Measurements from ENCODE around the gene CCNE1.

Gene CCNE1

DNA sequence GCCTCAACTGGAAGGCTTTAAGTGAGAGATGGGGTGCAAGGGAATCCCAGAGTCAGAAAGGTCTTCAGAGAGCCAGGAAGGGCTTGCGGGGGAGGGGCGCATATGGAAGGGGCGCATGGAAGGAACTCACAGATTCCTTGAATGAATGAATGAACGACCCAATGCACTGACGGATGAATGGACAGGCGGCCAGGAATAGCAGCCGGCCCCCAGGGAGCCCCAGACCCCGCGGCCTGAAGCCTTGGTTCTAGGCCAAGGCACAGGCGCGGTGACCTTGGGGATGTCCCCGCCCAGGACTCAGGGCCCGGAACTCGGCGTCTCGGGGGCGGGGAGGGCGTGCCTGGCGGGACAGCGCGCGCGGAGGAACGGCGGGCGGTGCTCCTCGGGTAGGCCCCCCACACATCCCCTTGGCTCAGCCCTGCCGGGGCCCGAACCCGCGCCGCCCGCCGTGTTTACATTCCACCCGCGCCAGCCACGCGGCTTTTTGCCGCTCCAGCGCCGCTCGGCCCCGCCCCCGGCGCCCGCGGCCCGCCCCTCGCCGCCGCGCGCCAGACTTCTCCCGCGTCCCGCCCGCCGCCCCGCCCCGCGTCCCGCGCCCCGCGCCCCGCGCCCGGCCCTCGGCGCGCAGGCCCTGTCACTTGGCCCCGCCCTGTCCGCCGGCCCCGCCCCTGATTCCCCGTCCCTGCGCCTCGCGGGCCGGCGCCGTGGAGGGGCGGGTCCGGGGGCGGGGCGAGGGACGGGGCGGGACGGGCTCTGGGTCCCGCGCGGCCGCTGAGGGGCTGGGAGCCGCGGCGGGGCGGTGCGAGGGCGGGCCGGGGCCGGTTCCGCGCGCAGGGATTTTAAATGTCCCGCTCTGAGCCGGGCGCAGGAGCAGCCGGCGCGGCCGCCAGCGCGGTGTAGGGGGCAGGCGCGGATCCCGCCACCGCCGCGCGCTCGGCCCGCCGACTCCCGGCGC lies at the start of gene CCNE1:
TSS of gene CCNE1 (plus strand) at position 867 of the 955 bp plus-strand sequence. CDS start 565 bp downstream, outside the sequence.
- DNase-seq (ENCODE audit: low read depth) = peak; percentile 67

- no peak for DNase-seq (ENCODE audit: low read depth)
Observed at GRCh38 chr19:29763196-29763595, 48.6 kb upstream of the CCNE1 start.

DNA sequence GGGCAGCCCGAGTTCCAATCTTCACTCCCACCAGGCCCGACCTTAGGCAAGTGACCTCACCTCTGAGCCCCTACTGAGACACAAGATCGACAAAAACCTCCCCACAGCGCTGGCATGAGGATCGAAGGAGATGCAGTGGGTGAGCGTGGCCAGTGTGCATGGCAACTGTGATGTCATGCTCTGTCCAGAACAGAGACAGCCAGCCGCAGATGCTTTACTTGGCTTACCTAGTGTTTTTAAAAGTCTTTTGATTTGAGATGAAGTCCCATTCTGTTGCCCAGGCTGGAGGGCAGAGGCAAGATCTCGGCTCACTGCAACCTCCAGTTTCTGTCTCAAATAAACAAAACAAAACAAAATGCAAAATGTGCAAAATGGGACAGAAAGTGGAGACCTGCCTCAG lies 47.4 kb upstream of the CCNE1 start:
- DNase-seq (ENCODE audit: low read depth) = no peak

- no peak for DNase-seq (ENCODE audit: low read depth)
Observed at GRCh38 chr19:29766100-29766499, 45.7 kb upstream of the CCNE1 start.

GRCh38 chr19:29767039-29767735 lies 44.6 kb upstream of the CCNE1 start:
- no peak for DNase-seq (ENCODE audit: low read depth)

DNA sequence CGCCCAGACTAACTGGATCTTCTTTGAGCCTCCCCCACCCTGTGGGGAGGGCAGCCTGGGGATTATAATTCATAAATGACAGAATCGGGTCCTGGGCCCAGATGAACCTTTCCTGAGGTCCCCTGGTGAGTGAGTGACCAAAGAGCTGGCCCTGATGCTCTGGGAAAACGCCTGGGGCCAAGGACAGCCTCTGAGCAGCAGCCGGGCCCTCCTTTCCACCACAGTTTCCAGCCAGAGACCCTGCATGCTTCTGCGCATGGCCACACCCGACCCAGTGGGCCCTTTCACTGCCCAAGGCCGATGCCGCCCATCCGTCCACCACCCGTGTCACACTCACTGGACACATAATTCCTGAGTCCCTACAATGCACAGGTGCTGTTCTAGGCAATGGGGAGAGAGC lies 43.6 kb upstream of the CCNE1 start:
- no peak for DNase-seq (ENCODE audit: low read depth)

GRCh38 chr19:29769997-29770396 lies 41.8 kb upstream of the CCNE1 start:
- no peak for DNase-seq (ENCODE audit: low read depth)

DNA sequence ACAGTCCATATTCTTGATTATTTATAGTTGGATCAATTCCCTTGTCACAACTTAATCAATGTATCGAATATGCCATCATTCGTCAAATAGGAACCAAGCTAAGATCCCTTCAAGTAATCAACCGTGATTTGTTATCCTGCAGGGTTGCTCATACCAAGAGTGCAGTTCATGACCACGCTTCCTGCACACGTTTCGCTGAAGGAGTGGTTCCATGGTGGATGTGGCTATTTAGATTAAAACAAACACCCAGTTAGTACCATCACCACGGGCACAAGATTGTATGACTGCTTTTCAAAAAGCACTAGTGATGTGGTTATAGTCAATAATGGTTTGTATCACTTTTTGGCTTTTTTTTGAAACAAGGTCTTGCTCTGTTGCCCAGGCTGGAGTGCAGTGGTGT lies 41.1 kb upstream of the CCNE1 start:
- DNase-seq (ENCODE audit: low read depth) = no peak

DNA sequence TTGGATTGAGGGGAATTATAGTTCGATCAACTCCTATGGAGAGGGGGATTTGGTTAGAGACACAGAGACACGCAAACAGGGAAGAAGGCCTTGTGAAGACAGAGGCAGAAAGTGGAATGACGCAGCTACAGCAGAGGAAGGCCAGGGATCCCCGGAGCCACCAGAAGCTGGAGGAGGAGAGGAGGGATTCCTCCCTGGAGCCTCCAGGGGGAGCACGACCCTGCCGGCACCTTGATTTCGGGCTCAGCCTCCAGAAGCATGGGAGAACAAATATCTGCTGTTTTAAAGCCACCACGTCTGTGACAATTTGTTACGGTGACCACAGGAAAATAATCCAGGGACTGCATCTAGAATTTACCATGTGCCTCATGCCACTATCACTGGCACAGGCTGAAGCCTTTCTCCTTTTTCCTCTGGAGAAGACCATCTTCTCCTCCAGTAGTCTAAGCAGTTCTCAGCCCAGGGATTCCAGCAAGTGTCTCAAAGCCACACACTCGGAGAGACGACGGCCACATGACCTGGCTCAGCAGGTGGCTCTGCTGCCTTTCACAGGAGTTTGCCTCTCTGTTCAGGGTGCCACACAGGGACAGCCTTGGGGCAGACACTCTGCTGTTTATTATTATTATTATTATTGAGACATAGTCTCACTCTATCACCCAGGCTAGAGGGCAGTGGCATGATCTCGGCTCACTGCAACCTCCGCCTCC lies 39.9 kb upstream of the CCNE1 start:
- DNase-seq (ENCODE audit: low read depth) = peak; percentile 31

DNA sequence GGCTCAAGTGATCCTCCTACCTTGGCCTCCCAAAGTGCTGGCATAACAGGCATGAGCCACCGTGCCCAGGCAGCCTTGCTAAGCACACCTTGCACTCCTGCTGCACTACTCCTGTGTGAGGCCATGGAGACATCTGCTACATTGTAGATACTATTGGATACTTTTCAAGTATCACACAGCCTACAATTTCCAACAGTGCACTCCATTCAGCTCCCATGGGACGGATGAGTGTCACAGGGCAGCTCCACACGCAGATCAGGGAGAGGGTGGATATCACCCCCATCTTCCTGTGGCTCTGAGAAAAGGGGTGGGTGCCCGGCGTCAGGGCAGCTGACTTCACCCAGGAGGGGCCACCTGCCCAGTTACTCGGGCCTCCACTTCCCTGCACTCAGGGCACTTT lies 39.1 kb upstream of the CCNE1 start:
- DNase-seq (ENCODE audit: low read depth) = no peak

- DNase-seq (ENCODE audit: low read depth) = no peak
Observed at GRCh38 chr19:29773141-29773540, 38.6 kb upstream of the CCNE1 start.

GRCh38 chr19:29774126-29774525 lies 37.7 kb upstream of the CCNE1 start:
- DNase-seq (ENCODE audit: low read depth) = no peak

DNA sequence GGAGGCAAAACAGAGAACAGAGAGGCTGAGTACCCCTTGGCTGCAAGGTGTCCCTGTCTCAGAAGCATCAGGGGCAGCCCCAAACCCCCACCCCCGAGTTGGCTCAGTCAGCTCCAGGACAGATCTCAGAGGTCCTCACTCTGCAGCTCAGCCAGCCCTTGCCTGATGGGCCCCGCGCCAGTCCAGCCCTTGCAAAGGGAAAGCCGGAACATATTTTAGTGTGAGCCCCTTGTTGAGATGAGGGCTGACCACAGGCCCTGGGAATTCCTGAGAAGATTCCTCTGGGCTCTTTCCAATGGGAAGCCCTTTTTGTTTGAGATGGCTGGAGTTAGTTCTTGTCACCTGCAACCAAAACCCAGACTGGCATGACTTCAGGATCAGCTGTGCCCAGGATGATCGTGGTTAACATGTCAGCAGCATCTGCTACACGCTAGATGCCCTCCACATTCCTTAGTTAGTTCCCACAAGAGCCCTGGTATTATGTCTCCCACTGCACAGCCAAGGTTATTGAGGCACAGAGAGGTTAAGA lies 33.9 kb upstream of the CCNE1 start:
- no peak for DNase-seq (ENCODE audit: low read depth)

DNA sequence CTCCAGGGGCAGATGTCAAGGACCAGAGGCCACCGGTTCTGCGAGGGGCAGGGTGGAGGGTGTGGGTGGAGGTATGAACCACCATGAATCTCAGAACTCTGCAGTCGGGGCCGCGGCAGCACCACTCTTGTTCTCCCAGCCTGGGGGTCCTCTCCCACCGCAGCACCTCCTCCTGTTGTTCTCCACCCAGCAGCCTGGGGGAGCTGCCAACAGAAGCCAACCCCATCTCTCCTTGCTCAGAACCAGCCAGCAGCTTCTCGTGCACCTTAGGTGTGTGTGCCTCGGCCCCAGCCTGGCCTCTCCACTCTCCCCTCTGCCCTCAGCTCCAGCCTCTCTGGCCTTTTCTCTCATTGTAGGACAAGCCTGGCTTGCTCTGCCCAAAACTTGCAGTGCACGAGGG lies 31.9 kb upstream of the CCNE1 start:
- DNase-seq (ENCODE audit: low read depth) = no peak

DNA sequence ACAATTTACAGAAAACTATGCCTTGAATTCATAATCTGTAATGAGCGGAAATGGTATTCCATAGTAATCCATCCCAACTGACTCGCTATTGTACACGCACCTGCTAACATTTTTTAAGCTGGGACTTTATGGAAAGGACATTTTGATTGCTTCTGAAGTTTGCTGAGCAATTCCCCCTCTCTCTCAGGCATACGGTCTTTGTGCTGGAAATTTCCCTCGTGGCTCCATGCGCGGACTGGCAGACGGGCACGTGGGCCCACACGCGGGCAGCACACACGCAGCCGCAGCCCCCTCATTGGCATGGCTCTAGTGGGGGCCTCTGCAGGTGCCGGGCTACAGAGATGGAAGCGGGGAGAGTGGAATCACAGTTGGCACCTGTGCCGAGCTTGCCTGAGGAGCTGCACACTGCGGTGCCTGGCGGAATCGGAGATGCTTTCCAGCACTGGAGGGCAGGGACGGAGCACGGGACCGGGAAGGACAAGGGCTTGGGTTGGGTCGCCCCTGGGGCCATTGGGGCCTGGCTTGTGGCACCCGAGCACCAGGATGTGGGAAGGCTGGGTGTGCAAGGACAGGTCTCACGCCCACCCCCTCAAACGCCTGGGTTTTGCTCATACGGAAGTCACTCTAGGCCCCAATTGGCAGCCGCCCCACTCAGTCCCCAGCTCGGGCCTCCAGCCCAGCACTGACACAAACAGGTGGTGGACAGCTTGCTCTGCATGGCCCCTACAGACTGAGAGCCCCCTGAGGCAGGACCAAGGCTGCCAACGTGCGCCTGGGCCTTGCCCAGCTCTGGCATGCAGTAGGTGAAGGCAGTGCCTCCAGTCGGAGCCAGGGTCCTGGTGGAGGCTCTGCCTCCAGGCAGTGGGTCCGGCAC lies 30.2 kb upstream of the CCNE1 start:
- DNase-seq (ENCODE audit: low read depth) = no peak

DNA sequence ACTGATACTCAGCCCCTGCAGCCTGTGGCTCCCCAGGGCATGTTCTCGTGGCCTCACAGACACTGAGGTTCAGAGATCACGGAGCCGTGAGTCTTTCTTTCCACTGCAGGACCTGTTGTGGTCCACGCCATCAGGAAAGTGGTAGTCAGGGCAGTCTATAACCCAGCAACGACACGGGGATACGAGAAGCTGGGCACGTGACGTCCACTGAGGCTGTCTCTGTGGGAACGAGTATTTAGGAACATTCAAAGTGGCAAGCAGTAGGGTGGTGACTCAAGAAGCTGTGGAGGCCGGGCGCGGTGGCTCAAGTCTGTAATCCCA lies 29.6 kb upstream of the CCNE1 start:
- no peak for DNase-seq (ENCODE audit: low read depth)

DNA sequence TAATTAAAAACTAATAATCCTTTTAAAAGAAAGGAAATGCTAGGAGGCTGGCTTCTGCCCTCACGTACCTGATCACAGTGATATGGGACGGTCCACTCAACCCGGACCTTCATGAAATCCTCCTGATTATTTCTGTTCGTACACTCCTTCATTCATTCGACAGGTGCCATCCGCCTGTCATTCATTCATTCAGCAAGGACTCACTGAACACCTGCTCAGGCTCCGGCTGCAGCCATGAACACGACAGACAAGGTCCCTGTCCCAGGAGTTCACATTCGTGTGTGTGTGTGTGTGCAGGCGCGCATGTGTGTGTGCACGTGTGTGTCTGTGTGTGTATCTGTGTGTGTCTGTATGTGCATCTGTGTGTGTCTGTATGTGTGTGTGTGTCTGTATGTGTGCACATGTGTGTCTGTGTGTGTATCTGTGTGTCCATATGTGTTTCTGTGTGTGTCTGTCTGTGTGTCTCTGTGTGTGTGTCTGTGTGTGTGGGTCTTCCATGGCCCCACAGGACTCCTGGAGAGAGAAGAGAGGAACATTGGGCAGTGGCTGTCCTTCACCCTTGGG lies 28.1 kb upstream of the CCNE1 start:
- no peak for DNase-seq (ENCODE audit: low read depth)

DNA sequence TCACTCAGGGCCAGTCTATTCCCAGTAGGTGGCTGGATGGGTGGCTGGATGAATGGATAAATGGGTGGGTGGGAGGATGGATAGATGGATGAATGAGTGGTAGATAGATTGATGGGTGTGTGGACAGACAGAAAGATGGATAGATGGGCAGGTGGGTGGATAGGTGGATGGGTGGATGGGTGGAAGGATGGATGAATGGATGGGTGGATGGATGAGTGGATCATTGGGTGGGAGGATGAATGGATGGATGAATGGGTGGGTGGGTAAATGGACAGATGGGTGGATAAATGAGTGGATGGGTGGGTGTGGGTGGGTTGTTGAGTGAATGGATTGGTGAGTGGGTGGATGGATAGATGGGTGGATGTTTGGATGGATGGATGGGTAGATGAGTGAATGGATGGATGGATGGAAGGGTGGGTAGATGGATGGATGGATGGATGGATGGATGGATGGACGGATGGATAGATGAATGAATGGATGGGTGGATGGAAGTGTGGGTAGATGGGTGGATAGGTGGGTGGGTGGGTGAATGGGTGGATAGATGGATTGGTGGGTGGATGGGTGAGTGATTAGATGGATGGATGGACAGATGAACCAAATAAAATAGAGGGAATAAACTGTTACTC lies 27.1 kb upstream of the CCNE1 start:
- no peak for DNase-seq (ENCODE audit: low read depth)

GRCh38 chr19:29785360-29785759 lies 26.4 kb upstream of the CCNE1 start:
- no peak for DNase-seq (ENCODE audit: low read depth)

GRCh38 chr19:29785955-29786589 lies 25.7 kb upstream of the CCNE1 start:
- DNase-seq (ENCODE audit: low read depth) = no peak
